Type B pancreatic cell (in vitro differentiated cells): ENCODE data around the gene PFN3. TPM values are rescaled to one million over a fixed set of nuclear protein-coding genes. Genes with fewer than 3 reads are reported as not detected.
"Not testable (repeated sequence)": the region's sequence is repeated elsewhere in the genome, so short reads cannot be mapped to it uniquely, and the experiment has no call there.

Experiments
- DNase-seq: peaks from one replicate; pipeline ENCODE4 v3.0.0; 2021; ENCODE audit warnings: mixed read lengths; ENCODE audit not compliant: unreplicated experiment; ENCODE audit errors: extremely low spot score
- H3K27ac Mint-ChIP-seq: 2 replicates; pipeline ENCODE4 v1.8.0; 2021; ENCODE audit warnings: mild to moderate bottlenecking, mixed read lengths
- H3K27me3 Mint-ChIP-seq: 2 replicates; pipeline ENCODE4 v1.8.0; 2021; ENCODE audit warnings: mixed read lengths
- H3K36me3 Mint-ChIP-seq: 2 replicates; pipeline ENCODE4 v1.8.0; 2021; ENCODE audit warnings: mixed read lengths
- H3K4me1 Mint-ChIP-seq: one replicate; pipeline ENCODE4 v1.8.0; 2021; ENCODE audit warnings: mixed read lengths; ENCODE audit not compliant: unreplicated experiment
- H3K4me3 Mint-ChIP-seq: 2 replicates; pipeline ENCODE4 v1.8.0; 2021; ENCODE audit warnings: mild to moderate bottlenecking, mixed read lengths
- H3K9me3 Mint-ChIP-seq: 2 replicates; pipeline ENCODE4 v1.8.0; 2021; ENCODE audit warnings: mixed read lengths
- CTCF ChIP-seq: fragments of 200-600 bp; sonication (generic); conservative IDR thresholded peaks from 2 replicates; pipeline ENCODE4 v1.5.0; 2021; ENCODE audit warnings: antibody characterized with exemption, mild to moderate bottlenecking
- total RNA-seq: library from RNA; stranded (reverse); gene quantifications from 2 replicates; pipeline ENCODE4 v1.2.1, GENCODE V29; 2021; ENCODE audit warnings: low replicate concordance

The PFN3 gene
- total RNA-seq, 1 donor from 2014 or later, result not detected

- no peaks in the 10 kb centered on the region for H3K27me3 Mint-ChIP-seq
- no peak overlapping the region for H3K4me3 Mint-ChIP-seq
- H3K27ac Mint-ChIP-seq, result peak overlapping the region; percentile 27
- H3K4me1 Mint-ChIP-seq, result peaks cover 5% of the 10 kb centered on the region
- no peaks in the 10 kb centered on the region for H3K9me3 Mint-ChIP-seq
- no peak for DNase-seq
- H3K36me3 Mint-ChIP-seq, result no peaks in the 10 kb centered on the region
- TF ChIP-seq CTCF, result no peak
These were observed 21.3 kb downstream of the PFN3 start for GRCh38 chr5:177378884-177379883.

- Mint-ChIP-seq H3K4me3 (no peak overlapping the region), H3K27me3 (no peaks in the 10 kb centered on the region), H3K9me3 (no peaks in the 10 kb centered on the region), H3K27ac (no peak overlapping the region), H3K36me3 (no peaks in the 10 kb centered on the region), H3K4me1 (peaks cover 5% of the 10 kb centered on the region)
- no peak for TF ChIP-seq CTCF
- DNase-seq, result no peak
These were observed 22.3 kb downstream of the PFN3 start for GRCh38 chr5:177377851-177378776.

GRCh38 chr5:177376107-177376506 lies 24.4 kb downstream of the PFN3 start:
- H3K9me3 Mint-ChIP-seq, result no peaks in the 10 kb centered on the region
- TF ChIP-seq CTCF, result no peak
- H3K36me3 Mint-ChIP-seq, result no peaks in the 10 kb centered on the region
- peaks cover 1% of the 10 kb centered on the region for H3K4me1 Mint-ChIP-seq
- no peak for DNase-seq
- no peaks in the 10 kb centered on the region for H3K27me3 Mint-ChIP-seq
- no peak overlapping the region for H3K4me3 Mint-ChIP-seq
- no peak overlapping the region for H3K27ac Mint-ChIP-seq

- not testable (repeated sequence) for H3K4me1 Mint-ChIP-seq, H3K4me3 Mint-ChIP-seq, H3K36me3 Mint-ChIP-seq, H3K9me3 Mint-ChIP-seq, DNase-seq, H3K27ac Mint-ChIP-seq, H3K27me3 Mint-ChIP-seq
These were observed 24.9 kb downstream of the PFN3 start for GRCh38 chr5:177375516-177375915.

- H3K27ac Mint-ChIP-seq, result no peak overlapping the region
- H3K4me1 Mint-ChIP-seq, result peaks cover 4% of the 10 kb centered on the region
- H3K36me3 Mint-ChIP-seq, result no peaks in the 10 kb centered on the region
- peaks cover 2% of the 10 kb centered on the region for H3K27me3 Mint-ChIP-seq
- peak overlapping the region; percentile 16 for H3K4me3 Mint-ChIP-seq
- no peaks in the 10 kb centered on the region for H3K9me3 Mint-ChIP-seq
- TF ChIP-seq CTCF, result no peak
- no peak for DNase-seq
These were observed 26.2 kb downstream of the PFN3 start for GRCh38 chr5:177374211-177374610.
